Activated CD8-positive, alpha-beta memory T cell treated with anti-CD3 and anti-CD28 coated beads, Interleukin-2, amount 50 U/mL, for 4 hours (primary cell): ENCODE measurements around the gene SYTL2.
"Not testable (repeated sequence)": the region's sequence is repeated elsewhere in the genome, so short reads cannot be mapped to it uniquely, and the experiment has no call there.

Experiments used
- DNase-seq: peaks from one replicate; pipeline ENCODE4 v3.0.0-alpha.2; 2020

The SYTL2 gene

DNA sequence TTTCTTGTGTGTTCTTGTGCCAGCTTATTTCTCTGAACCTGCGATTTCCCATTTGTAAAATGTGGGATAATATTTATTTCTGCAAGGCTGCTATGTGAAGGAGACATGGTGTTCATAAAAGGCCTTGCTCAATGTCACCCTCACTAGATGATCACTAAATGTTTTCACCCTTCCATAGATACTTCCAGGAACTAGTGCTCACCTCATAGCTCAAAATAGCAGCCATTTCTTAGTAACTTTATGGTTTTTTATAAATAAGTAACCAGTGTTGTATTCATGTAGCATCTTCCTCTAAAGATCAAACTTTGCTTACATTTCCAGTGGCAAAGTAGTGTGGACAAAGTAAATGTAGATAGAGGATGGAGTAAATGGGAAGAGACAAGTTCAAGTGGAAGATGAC lies 23.8 kb downstream of the SYTL2 start:
- DNase-seq: no peak

DNA sequence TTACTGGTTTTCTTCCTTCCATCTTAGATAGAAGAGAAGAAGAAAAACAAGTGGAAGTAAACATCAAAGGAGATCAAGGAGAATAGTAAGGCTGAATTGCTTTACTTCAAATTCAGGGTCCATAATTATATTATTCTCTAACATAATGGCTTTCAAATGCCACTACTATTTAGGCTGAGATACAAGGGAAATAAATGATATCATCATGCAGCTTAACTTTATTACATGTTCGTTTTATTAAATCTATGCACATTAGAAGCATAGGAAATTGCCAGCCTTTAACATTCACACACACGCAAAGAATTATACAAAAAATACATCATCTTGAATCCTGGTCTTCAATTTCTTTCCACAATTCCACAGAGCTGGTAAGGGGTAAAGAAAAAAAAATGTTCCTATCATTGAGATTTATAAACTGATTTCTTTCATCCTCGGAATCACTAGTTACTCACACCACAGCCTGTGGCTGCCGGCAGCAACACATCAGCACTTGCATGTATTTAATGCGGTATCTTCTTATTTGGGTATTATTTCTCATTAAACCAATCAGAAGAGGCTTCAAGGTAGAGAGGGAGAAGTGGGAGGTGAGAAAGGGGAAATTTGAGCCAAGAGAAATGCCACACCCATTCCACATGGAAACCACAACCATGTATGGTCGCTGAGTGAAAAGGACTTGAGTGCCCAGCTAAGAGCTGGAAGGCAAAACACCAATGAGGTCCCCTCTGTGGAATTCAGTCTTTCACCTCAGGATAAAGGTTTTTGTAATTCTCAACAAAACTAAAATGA lies 26.3 kb downstream of the SYTL2 start:
- DNase-seq: no peak

DNA sequence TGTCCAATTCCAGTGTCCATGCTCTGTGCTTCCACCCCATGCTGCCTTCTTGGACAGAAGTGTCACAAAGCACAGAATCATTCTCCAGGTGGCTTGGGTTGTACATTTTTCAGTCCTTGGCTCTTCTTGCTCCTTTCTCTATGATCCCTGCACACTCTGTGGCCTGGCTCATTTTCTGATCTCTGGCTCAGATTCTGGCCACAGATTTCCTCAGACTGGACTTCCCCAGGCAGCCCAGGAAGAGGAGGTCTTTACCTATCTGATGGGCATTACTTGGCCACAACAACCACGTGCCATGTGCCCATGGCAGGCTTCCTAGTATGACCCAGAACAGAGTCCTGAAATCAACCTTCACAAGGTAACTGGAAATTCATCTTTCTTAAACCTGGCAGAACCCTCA lies 27.2 kb downstream of the SYTL2 start:
- DNase-seq: no peak

DNA sequence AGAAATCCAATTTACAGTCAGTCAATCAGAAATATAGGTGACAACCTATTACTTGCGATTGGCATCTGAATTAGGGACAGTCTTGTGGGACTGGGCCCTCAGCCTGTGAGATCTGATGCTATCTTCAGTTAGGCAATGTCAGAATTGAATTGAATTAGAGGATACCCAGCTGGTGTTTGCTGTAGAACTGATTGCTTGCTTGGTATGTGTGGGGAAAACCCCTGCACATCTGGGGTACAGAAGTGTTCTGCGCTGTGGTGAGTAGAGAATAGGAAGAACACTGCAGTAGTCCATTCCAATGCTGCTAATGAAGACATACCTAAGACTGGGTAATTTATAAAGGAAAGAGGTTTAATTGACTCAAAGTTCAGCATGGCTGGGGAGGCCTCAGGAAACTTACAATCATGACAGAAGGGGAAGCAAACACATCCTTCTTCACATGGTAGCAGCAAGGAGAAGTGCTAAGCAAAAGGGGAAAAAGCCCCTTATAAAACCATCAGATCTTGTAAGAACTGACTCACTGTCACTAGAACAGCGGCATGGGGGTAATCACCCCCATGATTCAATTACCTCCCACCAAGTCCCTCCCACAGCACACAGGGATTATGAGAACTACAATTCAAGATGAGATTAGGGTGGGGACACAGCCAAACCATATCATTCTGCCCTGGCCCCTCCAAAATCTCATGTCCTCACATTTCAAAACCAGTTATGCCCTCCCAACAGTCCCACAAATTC lies 30.0 kb downstream of the SYTL2 start:
- DNase-seq: peak; percentile 20

DNA sequence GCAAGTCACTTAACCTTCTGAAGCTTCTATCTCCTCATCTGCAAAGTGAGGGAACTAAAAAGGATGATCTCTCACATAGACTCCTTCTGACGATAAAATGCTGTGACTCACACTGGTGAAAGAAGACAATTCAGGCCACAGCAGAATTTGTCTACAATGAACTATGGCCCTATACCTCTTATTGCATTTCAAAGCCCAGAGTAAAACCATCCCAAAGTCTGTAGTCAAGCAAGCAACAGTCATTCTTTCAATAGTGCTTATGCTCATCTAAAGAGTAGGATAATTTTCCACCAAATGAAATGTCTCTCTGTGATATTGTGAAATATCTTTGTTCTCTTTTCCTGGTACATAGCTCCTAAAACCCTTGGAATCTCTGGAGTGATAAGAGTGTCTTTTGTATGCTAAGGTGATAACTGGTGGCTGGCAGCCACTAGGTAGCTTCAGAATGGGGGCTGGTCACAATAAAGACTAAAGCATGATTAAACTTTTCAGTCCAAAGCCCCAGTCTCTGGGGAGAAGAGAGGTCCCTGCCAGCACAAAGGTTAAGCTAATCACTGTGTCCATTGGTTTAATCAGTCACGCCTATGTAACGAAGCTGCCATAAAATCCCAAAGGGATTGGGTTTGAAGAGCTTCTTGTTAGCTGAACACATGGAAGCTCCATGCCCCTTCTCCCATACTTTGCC lies 30.8 kb downstream of the SYTL2 start:
- DNase-seq: no peak

DNA sequence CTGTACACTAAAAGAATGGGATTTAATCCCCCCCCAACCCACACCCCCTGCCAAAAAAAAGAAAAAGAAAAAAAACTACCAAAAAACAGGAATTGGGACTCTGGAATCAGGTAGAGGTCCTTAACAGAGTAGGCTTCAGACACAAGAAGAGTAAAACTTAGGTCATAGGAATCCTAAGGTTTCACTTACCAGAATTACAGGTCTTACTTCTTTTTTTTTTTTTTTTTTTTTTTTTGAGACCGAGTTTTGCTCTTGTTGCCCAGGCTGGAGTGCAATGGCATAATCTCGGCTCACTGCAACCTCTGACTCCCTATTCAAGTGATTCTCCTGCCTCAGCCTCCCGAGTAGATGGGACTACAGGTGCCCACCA lies 33.4 kb downstream of the SYTL2 start:
- DNase-seq: not testable (repeated sequence)

DNA sequence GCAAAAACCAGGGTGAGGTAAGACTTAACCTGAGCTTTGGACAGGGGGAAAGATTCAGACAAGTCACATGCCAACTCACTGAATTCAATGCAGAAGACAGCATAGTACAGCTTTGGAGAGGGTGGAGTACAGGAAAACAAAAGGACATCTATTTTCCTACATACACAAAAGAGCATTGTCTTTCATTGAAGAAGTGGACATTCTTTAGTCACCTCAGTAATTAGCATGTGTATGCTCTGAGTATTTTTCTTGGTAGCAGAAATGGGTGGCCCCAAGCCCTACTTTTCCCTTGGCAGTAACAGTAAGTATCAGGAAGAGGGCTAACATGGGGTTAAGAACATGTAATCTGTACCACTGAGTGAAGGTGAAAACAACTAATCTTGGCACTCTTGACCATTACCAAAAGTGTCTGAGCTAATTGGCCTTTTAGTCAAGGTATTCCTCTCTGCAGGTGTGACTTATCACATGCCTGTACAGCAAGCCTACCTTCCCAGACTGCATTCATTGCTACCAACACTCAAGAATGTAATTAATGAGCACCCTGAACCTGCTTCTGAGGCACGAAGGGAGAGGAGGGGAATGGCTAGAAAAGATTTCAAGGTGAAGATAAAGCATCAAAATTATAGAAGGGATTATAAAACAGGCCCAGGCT lies 33.9 kb downstream of the SYTL2 start:
- no peak for DNase-seq

DNA sequence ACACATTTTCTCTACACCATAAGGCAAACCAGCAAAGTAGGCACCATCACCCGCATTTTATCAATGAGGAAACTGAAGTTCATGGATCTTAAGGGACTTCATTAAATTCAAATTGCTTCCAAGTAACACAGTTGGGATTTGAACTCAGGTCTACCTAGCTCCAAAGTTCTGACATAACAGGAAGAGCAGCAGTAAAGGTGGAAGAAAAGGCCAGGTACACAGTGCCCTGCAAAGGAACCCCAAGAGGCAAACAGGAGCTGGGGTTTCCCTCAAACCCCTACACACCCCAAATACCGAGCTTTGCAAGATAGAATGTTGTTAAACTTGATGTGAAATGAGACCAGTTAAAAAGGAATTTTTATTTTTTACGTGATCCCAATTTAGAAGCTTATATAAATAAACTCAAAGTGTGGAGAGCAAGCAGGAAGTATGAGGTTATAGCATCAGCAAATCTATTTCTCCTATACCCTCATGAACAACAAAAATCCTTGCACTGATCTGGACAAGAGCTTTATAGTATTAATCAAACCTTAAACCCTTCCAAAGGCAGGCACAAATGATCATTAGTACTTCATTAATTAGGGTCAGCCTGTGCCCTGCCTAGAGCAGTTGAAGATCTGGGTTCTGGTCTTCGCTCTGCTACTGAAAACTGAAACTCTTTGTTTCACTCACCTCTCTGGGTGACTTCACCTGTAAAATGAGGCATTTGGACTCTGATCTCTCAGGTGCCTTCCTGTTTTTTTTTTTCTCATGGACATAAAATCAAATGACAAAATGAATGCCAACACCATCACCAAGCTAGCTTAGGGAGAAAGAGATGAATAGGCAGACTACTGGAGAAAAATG lies 36.5 kb downstream of the SYTL2 start:
- no peak for DNase-seq

DNA sequence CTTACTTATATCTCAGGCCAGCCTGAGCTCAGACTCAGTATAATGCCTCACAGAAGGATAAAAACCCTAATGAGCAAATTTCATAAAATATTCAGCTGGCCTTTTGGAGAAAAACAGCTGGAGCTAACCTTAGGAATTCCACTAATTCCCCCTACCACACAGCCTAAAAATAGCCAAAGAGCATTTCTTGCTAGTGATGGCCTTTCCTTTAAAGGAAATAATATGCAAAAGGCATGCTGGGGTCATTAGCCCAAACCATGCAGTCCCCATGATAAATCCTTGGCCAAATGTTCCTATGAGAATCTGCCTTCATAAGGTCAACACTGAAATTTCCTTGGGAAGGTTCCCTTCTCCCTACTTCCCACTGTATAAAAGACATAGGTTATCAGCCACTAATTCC lies 38.2 kb downstream of the SYTL2 start:
- DNase-seq: no peak

DNA sequence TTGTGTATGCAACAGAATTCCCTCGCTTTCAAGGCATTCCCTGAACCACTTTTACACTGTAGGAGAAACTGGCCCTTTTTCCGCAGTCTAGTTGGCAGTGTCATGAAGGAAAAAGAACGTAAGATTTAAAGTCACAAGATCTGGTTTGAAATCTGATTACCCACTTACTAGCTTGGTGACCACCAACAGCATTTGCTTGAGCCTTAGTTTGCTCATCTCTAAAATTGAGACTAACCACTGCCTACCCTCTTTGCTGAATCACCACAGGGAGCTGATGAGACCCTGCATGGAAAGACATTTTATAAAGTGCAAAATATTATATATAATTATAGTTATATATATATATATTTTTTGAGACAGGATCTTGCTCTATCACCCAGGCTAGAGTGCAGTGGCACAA lies 39.4 kb downstream of the SYTL2 start:
- no peak for DNase-seq

DNA sequence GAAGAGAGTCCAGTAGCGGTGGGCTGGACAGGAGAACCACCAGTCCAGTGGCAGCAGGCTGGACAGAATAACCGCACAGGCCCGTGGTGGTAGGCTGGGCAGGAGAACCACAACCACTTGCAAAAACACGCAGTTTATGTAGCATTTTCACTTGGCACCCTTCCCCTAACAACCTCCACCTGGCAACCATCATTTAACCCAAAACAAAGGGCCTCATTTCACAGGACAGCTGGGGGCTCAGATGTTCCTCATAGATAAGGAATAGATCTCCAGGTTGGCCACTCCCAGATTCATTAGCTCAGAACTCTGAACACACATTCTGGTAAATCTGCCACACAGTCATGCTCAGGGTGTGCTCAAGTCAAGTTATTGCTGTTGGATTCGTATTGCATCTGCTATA lies 41.2 kb downstream of the SYTL2 start:
- no peak for DNase-seq

DNA sequence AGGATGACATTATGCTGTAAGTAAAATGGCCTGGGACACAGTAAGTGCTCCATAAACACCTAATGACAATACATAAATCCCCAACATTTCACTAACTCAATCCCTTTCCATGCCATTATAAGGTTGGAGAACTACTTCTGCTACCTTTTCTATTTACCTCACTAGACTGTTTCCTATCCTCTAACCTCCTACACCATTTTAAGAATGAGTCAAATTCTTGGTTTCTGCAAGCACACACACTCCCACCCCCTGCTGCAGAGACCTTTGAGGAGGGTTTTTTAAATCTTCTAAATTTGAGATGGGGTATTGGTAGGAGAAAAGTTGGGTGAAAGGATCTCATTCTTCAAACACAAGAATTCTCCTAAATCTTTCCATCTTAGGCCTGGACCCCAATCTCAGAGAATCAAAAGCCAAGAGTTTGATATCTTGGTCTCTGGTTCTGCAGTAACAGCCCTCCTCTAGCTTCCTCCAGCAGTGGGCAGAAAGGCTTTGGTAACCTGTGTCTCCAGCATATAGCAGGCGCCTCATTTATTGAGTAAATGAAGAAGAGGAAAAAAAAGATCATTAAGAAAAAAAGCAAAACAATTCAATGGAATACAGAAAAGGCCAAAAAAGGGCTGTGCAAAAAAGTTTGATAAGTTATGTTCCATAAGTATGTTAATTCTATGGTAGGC lies 42.3 kb downstream of the SYTL2 start:
- no peak for DNase-seq

DNA sequence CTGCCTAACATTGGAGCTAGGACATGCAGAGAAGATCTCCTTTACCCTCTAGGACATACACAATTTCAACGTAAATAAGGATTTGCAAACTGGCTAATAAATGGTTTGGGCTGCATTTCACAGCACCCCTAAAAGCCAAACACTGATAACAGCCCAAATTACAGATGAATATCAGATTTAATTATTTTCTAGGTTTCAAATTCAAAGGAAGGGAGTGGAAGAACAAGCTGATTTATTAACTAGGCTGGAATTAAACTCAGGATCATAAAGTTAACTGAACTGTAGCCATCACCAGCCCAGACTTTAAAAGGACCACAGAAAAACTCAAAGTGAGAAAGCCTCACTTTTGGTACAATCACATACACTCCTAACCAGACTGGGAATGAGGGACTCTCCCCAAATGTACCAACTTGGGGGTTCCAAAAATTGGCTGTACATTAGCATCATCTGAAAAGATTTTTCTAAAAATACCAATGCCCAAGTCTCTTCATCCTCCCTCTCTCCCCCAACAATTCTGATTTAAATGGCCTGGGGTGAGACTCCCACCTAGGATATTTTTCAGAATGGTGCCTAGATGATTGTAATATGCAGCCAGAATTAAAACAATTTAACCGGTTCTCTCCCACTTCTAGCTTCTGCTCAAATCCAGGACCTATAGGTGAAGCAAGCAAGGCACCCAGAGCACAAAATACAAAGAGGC lies 43.5 kb downstream of the SYTL2 start:
- no peak for DNase-seq

DNA sequence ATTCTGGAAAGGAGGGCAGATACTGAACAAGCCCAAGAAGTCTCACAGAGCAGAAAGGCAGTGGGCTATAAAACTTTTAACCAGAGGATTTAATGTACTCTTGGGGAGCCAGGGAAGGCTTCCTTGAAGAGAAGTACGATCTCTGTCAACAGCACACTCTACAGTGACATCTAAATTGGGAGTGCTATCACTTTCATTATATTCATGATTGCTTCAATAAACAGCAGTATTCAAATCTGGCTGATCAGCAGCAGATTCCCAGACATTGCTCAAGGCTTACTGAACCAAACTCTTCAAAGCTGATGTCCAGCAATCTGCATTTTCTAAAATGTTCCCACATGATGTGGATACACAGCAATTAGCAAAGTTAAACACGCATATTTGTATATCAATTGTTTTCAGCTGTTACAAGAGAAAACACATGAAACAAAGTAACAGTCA lies 44.2 kb downstream of the SYTL2 start:
- DNase-seq: no peak

DNA sequence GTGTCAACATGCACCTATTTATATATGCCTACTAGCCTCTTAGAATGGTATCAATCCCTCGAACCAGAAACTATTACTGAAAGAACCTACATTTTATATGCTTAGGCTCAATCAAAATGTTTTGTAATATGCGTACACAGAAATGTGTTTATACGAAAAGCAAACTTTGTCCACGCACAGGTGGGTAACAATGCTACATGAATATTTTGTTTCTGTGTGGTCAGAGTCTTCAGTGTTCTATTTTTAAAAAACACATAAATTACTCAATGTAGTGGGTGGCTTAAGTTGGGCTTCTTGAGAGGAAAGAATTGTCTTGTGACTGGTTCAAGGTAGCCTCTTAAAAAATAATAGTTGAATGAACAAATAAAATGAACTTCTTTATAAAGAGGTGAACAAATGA lies 46.1 kb downstream of the SYTL2 start:
- no peak for DNase-seq

DNA sequence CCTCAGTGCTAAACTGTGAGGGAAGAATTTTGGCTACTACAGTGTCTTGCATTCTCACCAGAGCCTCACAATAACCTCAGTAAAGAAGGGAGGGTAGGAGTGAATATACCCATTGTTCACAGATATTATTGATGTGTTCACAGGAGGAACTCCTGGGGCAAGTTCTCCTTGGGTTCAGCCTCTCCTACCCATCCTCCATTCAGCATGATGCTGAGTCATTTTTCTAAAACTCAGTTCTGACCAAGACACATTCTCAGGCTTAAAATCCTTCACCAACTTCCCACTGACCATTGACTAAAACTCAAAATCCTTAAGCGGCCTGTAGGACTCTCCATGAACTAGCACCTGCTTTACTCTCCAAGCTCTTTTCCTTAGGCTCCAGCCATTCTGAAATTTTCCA lies 48.7 kb downstream of the SYTL2 start:
- no peak for DNase-seq

DNA sequence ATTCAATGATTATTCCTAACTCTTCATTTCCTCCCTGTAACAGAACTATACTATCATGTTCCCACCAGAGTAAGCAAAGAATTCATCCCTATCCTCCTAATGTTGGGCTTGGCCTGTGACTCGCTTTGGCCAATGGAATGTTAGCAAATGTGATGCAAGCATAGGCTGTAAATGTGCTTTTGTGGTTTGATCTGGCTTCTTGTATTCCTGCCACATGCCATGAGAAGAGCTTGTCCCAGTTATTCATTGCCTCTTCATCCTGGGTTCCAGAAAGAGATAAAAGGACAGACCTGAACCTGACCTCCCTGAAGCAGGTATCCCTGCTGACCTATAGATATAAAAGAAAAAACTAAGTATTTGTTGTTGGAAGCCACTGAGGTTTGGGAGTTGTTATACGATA lies 51.0 kb downstream of the SYTL2 start:
- DNase-seq: no peak

DNA sequence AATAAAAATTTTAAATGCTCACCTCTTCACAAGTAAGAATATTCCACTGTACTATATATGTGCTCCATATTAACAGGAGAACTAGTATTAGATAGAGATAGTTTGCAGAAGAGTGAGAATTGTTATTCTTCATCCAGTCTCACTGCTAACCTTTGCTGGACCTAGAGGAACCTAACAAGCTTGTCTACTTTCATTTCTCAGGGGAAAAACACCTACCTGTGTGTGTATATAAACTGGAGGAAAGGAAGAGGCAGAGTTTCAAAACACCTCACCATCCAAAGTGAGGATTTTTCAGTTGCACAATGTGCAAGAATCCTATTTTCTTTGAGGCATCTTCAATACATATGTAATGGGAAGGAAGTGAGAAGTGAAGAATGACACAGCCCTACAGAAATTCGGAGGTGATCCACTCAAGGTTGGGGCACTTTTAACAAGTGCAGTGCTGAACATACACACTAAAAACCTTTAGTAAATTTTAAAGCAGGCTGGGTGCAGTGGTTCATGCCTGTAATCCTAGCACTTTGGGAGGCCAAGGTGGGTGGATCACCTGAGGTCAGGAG lies 52.4 kb downstream of the SYTL2 start:
- DNase-seq: no peak

DNA sequence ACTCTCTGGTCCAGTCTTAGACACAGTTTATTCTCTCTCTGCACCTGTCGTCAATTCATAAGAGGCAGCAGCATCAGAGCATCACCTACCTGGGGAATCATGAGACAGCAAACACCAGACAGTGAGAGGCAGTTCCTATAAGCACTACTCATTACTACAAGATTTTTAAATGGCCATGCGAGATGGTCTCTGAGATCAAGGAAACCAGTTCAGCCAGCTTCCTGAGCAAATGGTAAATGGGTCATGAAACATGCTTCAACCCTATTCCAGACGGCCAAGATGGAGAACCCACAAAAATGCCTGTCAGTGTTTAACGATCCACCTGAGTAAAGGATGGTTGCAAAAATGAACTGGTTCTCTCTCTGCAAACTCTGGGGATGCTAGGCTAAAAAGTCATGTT lies 52.9 kb downstream of the SYTL2 start:
- no peak for DNase-seq

DNA sequence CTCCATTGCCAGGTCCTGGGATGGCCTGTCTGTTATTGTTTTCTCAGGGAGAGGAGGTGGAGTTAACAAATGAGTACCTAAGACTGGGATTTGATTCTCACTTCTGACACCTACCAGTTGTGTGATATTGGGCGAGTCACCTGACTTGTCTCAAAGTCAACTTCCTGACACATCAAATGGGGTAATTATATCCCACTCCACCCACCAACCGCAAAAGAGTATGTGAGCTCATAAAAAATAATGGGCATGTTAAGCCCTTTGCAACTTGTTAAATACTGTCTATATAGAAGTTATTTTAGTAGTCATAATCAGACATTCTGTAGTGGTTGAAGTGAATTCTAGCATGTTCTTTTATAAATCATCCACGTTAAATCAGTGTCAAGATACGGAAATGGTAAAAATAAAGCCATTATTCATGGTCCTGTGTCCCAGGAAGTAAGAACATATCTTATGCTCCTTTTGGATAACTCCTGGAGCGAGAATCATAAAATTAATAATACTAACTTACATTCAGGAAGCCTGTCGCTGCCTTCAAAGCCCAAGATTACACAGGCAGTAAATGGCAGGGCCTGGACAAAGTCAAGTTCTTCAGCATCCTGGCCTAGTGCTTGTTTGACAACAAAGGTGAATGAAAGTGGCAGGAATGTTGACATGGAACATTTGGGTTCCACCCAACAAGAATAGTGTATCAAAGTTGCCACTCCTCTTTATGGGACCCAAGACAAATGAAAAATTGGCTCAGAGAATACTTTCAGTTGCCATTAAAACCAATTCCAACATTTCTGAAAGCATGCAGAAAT lies 54.3 kb downstream of the SYTL2 start:
- DNase-seq: peak; percentile 51
